ENCODE measurements around the gene CMTM2. TPM values are rescaled to one million over a fixed set of nuclear protein-coding genes. Genes with fewer than 3 reads are reported as not detected.
"Not testable (repeated sequence)": the region's sequence is repeated elsewhere in the genome, so short reads cannot be mapped to it uniquely, and the experiment has no call there.

Gene CMTM2
- total RNA-seq, 1 donor from 2014 or later = not detected

GRCh38 chr16:66630561-66631260 is 51.4 kb downstream of the CMTM2 start:
- not testable (repeated sequence) for DNase-seq (ENCODE audit: low read depth)

GRCh38 chr16:66631558-66631957 is 52.3 kb downstream of the CMTM2 start:
- DNase-seq (ENCODE audit: low read depth) = not testable (repeated sequence)

- DNase-seq (ENCODE audit: low read depth) = no peak
Observed at GRCh38 chr16:66634527-66635196, 55.4 kb downstream of the CMTM2 start.

- no peak for DNase-seq (ENCODE audit: low read depth)
Observed at GRCh38 chr16:66635406-66635805, 56.1 kb downstream of the CMTM2 start.

- DNase-seq (ENCODE audit: low read depth) = no peak
Observed at GRCh38 chr16:66636199-66636598, 56.9 kb downstream of the CMTM2 start.

- no peak for DNase-seq (ENCODE audit: low read depth)
Observed at GRCh38 chr16:66637806-66638205, 58.5 kb downstream of the CMTM2 start.

Other genes starting within 250 kb of the CMTM2 start
- gene CDH5, start 212.8 kb upstream of the CMTM2 start, total RNA-seq = 0.65 and 0.87 TPM in 2 replicates
- gene BEAN1, start 152.2 kb upstream of the CMTM2 start, total RNA-seq = 3.8 and 4.2 TPM in 2 replicates
- 62.8 and 69.1 TPM in 2 replicates for gene TK2, start 29.3 kb upstream of the CMTM2 start, total RNA-seq
- 69.3 and 234 TPM in 2 replicates for gene CKLF, start 26.9 kb upstream of the CMTM2 start, total RNA-seq
- 2.8 and 6.2 TPM in 2 replicates for gene CMTM1, start 13.0 kb upstream of the CMTM2 start, total RNA-seq
- gene CMTM3, start 25.2 kb downstream of the CMTM2 start, total RNA-seq = 11.6 and 22.2 TPM in 2 replicates
- 83.9 and 112 TPM in 2 replicates for gene CMTM4, start 117.3 kb downstream of the CMTM2 start, total RNA-seq
- 157 and 172 TPM in 2 replicates for gene DYNC1LI2, start 172.1 kb downstream of the CMTM2 start, total RNA-seq
- 0.15 and 0.35 TPM in 2 replicates for gene TERB1, start 222.1 kb downstream of the CMTM2 start, total RNA-seq

Measured in renal cortical epithelial cell (primary cell).